H9 (cell line): ENCODE measurements around the gene ATXN7L3B. TPM values are rescaled to one million over a fixed set of nuclear protein-coding genes. Genes with fewer than 3 reads are reported as not detected.

ENCODE experiments used
- DNase-seq: peaks from one replicate; pipeline ENCODE4 v3.0.0-alpha.2; 2017
- H2AFZ ChIP-seq: one replicate; pipeline ENCODE4 v1.6.1; 2013; ENCODE audit warnings: mild to moderate bottlenecking, low read length, control low read depth, moderate library complexity
- H2AK5ac ChIP-seq: 2 replicates; pipeline ENCODE4 v1.6.1; 2013; ENCODE audit warnings: low read length, control low read depth, mixed read lengths; ENCODE audit not compliant: insufficient read length
- H2BK120ac ChIP-seq: one replicate; pipeline ENCODE4 v1.6.1; 2013; ENCODE audit warnings: low read depth, mild to moderate bottlenecking, low read length, control low read depth, inconsistent platforms; ENCODE audit not compliant: poor library complexity, severe bottlenecking
- H2BK12ac ChIP-seq: 2 replicates; pipeline ENCODE4 v1.6.1; 2013; ENCODE audit warnings: low read length, control low read depth, mixed read lengths, low read depth; ENCODE audit not compliant: insufficient read length
- H2BK15ac ChIP-seq: 2 replicates; pipeline ENCODE4 v1.6.1; 2013; ENCODE audit warnings: low read depth, low read length, control low read depth
- H2BK20ac ChIP-seq: one replicate; pipeline ENCODE4 v1.6.1; 2013; ENCODE audit warnings: low read depth, mild to moderate bottlenecking, low read length, control low read depth, inconsistent platforms; ENCODE audit not compliant: poor library complexity, severe bottlenecking
- H2BK5ac ChIP-seq: 2 replicates; pipeline ENCODE4 v1.6.1; 2013; ENCODE audit warnings: low read length, control low read depth, mixed read lengths; ENCODE audit not compliant: insufficient read length
- H3K14ac ChIP-seq: 2 replicates; pipeline ENCODE4 v1.6.1; 2013; ENCODE audit warnings: low read length, control low read depth; ENCODE audit not compliant: insufficient read depth
- H3K18ac ChIP-seq: 2 replicates; pipeline ENCODE4 v1.6.1; 2013; ENCODE audit warnings: low read depth, mild to moderate bottlenecking, mixed read lengths, low read length, control low read depth; ENCODE audit not compliant: insufficient read length
- H3K23ac ChIP-seq: 2 replicates; pipeline ENCODE4 v1.6.1; 2013; ENCODE audit warnings: low read length, control low read depth, mixed read lengths, low read depth; ENCODE audit not compliant: insufficient read length
- H3K23me2 ChIP-seq: 2 replicates; pipeline ENCODE4 v1.6.1; 2013; ENCODE audit warnings: low read depth, mild to moderate bottlenecking, mixed read lengths, low read length, control low read depth; ENCODE audit not compliant: insufficient read length, poor library complexity, severe bottlenecking
- H3K27ac ChIP-seq: 2 replicates; pipeline ENCODE4 v1.5.1; 2013; ENCODE audit warnings: low read length, control low read depth, mixed read lengths, low read depth; ENCODE audit not compliant: insufficient read length
- H3K27me3 ChIP-seq: 2 replicates; pipeline ENCODE4 v1.6.1; 2013; ENCODE audit warnings: low read length, control low read depth, inconsistent platforms; ENCODE audit not compliant: insufficient read depth
- H3K4ac ChIP-seq: 2 replicates; pipeline ENCODE4 v1.6.1; 2013; ENCODE audit warnings: low read depth, mild to moderate bottlenecking, control low read depth, inconsistent platforms, low read length, moderate library complexity
- H3K4me1 ChIP-seq: 2 replicates; pipeline ENCODE4 v1.6.1; 2013; ENCODE audit warnings: low read length, control low read depth, inconsistent platforms; ENCODE audit not compliant: insufficient read depth
- H3K4me2 ChIP-seq: 2 replicates; pipeline ENCODE4 v1.6.1; 2013; ENCODE audit warnings: low read length, control low read depth, mixed read lengths; ENCODE audit not compliant: insufficient read length, insufficient read depth
- H3K56ac ChIP-seq: 2 replicates; pipeline ENCODE4 v1.6.1; 2013; ENCODE audit warnings: low read depth, mild to moderate bottlenecking, mixed read lengths, low read length, control low read depth; ENCODE audit not compliant: insufficient read length
- H3K79me1 ChIP-seq: 2 replicates; pipeline ENCODE4 v1.6.1; 2013; ENCODE audit warnings: low read depth, mild to moderate bottlenecking, moderate library complexity, low read length, control low read depth, inconsistent platforms; ENCODE audit not compliant: insufficient read depth, poor library complexity, severe bottlenecking
- H3K79me2 ChIP-seq: 2 replicates; pipeline ENCODE4 v1.6.1; 2013; ENCODE audit warnings: low read length, control low read depth, inconsistent platforms; ENCODE audit not compliant: insufficient read depth
- H3K9ac ChIP-seq: 2 replicates; pipeline ENCODE4 v1.6.1; 2013; ENCODE audit warnings: low read length, control low read depth, mixed read lengths; ENCODE audit not compliant: insufficient read length; ENCODE audit errors: extremely low read depth
- H3K9me3 ChIP-seq: one replicate; pipeline ENCODE4 v1.6.1; 2013; ENCODE audit warnings: low read depth, low read length, inconsistent platforms; ENCODE audit not compliant: control insufficient read depth
- H3T11ph ChIP-seq: one replicate; pipeline ENCODE4 v1.6.1; 2013; ENCODE audit warnings: mild to moderate bottlenecking, low read length, control low read depth, inconsistent platforms
- H4K20me1 ChIP-seq: one replicate; pipeline ENCODE4 v1.6.1; 2013; ENCODE audit not compliant: control insufficient read depth, insufficient read length, insufficient read depth
- H4K5ac ChIP-seq: 2 replicates; pipeline ENCODE4 v1.6.1; 2013; ENCODE audit warnings: low read depth, mild to moderate bottlenecking, mixed read lengths, low read length, control low read depth; ENCODE audit not compliant: insufficient read length
- H4K8ac ChIP-seq: replicated peaks from 2 replicates; pipeline ENCODE4 v1.6.1; 2013; ENCODE audit warnings: low read length, control low read depth, mixed read lengths, low read depth; ENCODE audit not compliant: insufficient read length
- H4K91ac ChIP-seq: 2 replicates; pipeline ENCODE4 v1.6.1; 2013; ENCODE audit warnings: low read depth, mild to moderate bottlenecking, moderate library complexity, mixed read lengths, low read length, control low read depth; ENCODE audit not compliant: insufficient read length
- H3K27ac Mint-ChIP-seq, 3 experiments: 2 replicates in 2 of 3; 3 replicates in 1 of 3; pipeline ENCODE4 v1.8.0; 2020 to 2021; ENCODE audit warnings: mixed read lengths in 3 of 3, mild to moderate bottlenecking in 1 of 3, moderate library complexity in 1 of 3
- H3K27me3 Mint-ChIP-seq: 2 replicates; pipeline ENCODE4 v1.8.0; 2021; ENCODE audit warnings: low read depth, mild to moderate bottlenecking, moderate library complexity, mixed read lengths
- H3K36me3 Mint-ChIP-seq, 3 experiments: 2 replicates in 2 of 3; 3 replicates in 1 of 3; pipeline ENCODE4 v1.8.0; 2020 to 2021; ENCODE audit warnings: low read depth in 3 of 3, mixed read lengths in 3 of 3; ENCODE audit not compliant: insufficient read depth in 1 of 3
- H3K4me1 Mint-ChIP-seq, 2 experiments: 2 replicates each; pipeline ENCODE4 v1.8.0; 2020; ENCODE audit warnings: mixed read lengths in 2 of 2
- H3K4me3 Mint-ChIP-seq, 2 experiments: 2 replicates in 1 of 2; 3 replicates in 1 of 2; pipeline ENCODE4 v1.8.0; 2020 to 2021; ENCODE audit warnings: mild to moderate bottlenecking in 2 of 2, mixed read lengths in 2 of 2, moderate library complexity in 1 of 2
- H3K9me3 Mint-ChIP-seq, 2 experiments: 2 replicates in 1 of 2; 3 replicates in 1 of 2; pipeline ENCODE4 v1.8.0; 2020; ENCODE audit warnings: mild to moderate bottlenecking in 2 of 2, mixed read lengths in 2 of 2, moderate library complexity in 1 of 2
- WGBS: extraction: QIAGEN DNeasy Blood & Tissue Kit; methylation state at CpG from one replicate; pipeline ENCODE4 v1.1.7; 2013; ENCODE audit warnings: missing lambda C conversion rate, low lambda C conversion rate, mixed read lengths; ENCODE audit not compliant: insufficient read length; ENCODE audit errors: extremely low coverage; 5-methylcytosine and 5-hydroxymethylcytosine counted together
- total RNA-seq: library from RNA; stranded (reverse); gene quantifications from 2 replicates; pipeline ENCODE4 v1.2.1, GENCODE V29; 2021
- TF ChIP-seq, protein P1 (sequence below): fragments of 200-600 bp; sonication (generic); conservative IDR thresholded peaks from 3 replicates; pipeline ENCODE4 v1.8.0; 2021; ENCODE audit warnings: antibody characterized with exemption, mild to moderate bottlenecking

ATXN7L3B gene
- total RNA-seq, 1 experiment from 2014 or later: 35.3 TPM

GRCh38 chr12:74578486-74578885 is 40.9 kb downstream of the ATXN7L3B start:
- Histone ChIP-seq H3K9ac (no peak overlapping the region), H2BK20ac (no peak overlapping the region), H4K91ac (no peak overlapping the region), H4K8ac (no peak overlapping the region), H3K18ac (no peak overlapping the region), H2AK5ac (no peak overlapping the region), H2BK5ac (no peak overlapping the region), H3K4me2 (no peak overlapping the region), H3K27ac (no peak overlapping the region), H3K4ac (no peak overlapping the region), H3K27me3 (no peaks in the 10 kb centered on the region), H3K14ac (no peak overlapping the region), H2BK12ac (no peak overlapping the region), H3K56ac (no peak overlapping the region), H3K79me1 (no peaks in the 10 kb centered on the region), H2BK120ac (no peak overlapping the region), H3K23me2 (no peaks in the 10 kb centered on the region), H3T11ph (no peak overlapping the region), H2AFZ (no peak overlapping the region), H3K23ac (no peak overlapping the region), H4K5ac (no peak overlapping the region), H2BK15ac (no peak overlapping the region), H3K79me2 (no peaks in the 10 kb centered on the region), H4K20me1 (no peaks in the 10 kb centered on the region), H3K4me1 (no peaks in the 10 kb centered on the region; the same call in 1 of the 2 replicates), H3K9me3 (no peaks in the 10 kb centered on the region)
- no peaks in the 10 kb centered on the region for H3K27me3 Mint-ChIP-seq
- H3K27ac Mint-ChIP-seq: no peak overlapping the region
- no peak for DNase-seq
- TF ChIP-seq, protein P1, sequence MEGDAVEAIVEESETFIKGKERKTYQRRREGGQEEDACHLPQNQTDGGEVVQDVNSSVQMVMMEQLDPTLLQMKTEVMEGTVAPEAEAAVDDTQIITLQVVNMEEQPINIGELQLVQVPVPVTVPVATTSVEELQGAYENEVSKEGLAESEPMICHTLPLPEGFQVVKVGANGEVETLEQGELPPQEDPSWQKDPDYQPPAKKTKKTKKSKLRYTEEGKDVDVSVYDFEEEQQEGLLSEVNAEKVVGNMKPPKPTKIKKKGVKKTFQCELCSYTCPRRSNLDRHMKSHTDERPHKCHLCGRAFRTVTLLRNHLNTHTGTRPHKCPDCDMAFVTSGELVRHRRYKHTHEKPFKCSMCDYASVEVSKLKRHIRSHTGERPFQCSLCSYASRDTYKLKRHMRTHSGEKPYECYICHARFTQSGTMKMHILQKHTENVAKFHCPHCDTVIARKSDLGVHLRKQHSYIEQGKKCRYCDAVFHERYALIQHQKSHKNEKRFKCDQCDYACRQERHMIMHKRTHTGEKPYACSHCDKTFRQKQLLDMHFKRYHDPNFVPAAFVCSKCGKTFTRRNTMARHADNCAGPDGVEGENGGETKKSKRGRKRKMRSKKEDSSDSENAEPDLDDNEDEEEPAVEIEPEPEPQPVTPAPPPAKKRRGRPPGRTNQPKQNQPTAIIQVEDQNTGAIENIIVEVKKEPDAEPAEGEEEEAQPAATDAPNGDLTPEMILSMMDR: no peak
- no peaks in the 10 kb centered on the region for H3K36me3 Mint-ChIP-seq
- WGBS: no CpG with 5 or more reads among the region's 2 CpGs
- no peaks in the 10 kb centered on the region for H3K9me3 Mint-ChIP-seq
- H3K4me3 Mint-ChIP-seq: no peak overlapping the region
- H3K4me1 Mint-ChIP-seq: peaks cover 12 to 17% of the 10 kb centered on the region in 2 experiments
